Measurements from ENCODE around the gene LOXL4. TPM values are rescaled to one million over a fixed set of nuclear protein-coding genes. Genes with fewer than 3 reads are reported as not detected.
A peak's percentile ranks its signal among the peaks of the same experiment; 100 is the strongest.
"Not testable (repeated sequence)": the region's sequence is repeated elsewhere in the genome, so short reads cannot be mapped to it uniquely, and the experiment has no call there.

The LOXL4 gene
- polyA plus RNA-seq, 3 donors, result 0.03 to 0.05 TPM; not detected in 1

- Histone ChIP-seq H3K9ac (ENCODE audit: insufficient read depth, low read length, poor library complexity, severe bottlenecking) (no peak overlapping the region), H2AFZ (ENCODE audit: insufficient read depth, low read depth, low read length, poor library complexity, severe bottlenecking) (no peak overlapping the region), H3K4me3 (replicated peaks in 1 of 3; ENCODE audit: low read depth in 2 of 3, low read length in 3 of 3) (no peak overlapping the region), H3K9me3 (replicated peaks in 1 of 2; ENCODE audit: control insufficient read depth in 1 of 2, insufficient read depth in 1 of 2, low read length in 2 of 2) (no peaks in the 10 kb centered on the region), H3K79me2 (ENCODE audit: insufficient read depth, low read length) (no peaks in the 10 kb centered on the region), H4K20me1 (ENCODE audit: insufficient read depth, low read length) (peaks cover 29% of the 10 kb centered on the region), H3K4me1 (ENCODE audit: control insufficient read depth in 1 of 2, insufficient read depth in 2 of 2, low read length in 2 of 2) (no peaks in the 10 kb centered on the region), H3K36me3 (replicated peaks in 1 of 2; ENCODE audit: control insufficient read depth in 1 of 2, insufficient read depth in 2 of 2, low read length in 2 of 2) (peaks cover 72 to 98% of the 10 kb centered on the region in 2 donors), H3K27ac (ENCODE audit: low read depth in 1 of 2, low read length in 2 of 2) (no peak overlapping the region), H3K4me2 (replicated peaks; ENCODE audit: extremely low read depth, low read length, poor library complexity, severe bottlenecking) (no peak overlapping the region), H3K27me3 (ENCODE audit: control insufficient read depth in 2 of 2, insufficient read depth in 2 of 2, low read length in 2 of 2) (no peaks in the 10 kb centered on the region)
- Mint-ChIP-seq H3K4me1 (no peaks in the 10 kb centered on the region), H3K27me3 (ENCODE audit: low read depth in 3 of 3) (peaks cover 0 to 1% (median 0%) of the 10 kb centered on the region in 3 donors), H3K27ac (peak overlapping the region in 1 of 7 donors; percentile 62), H3K9me3 (no peaks in the 10 kb centered on the region), H3K36me3 (peaks cover 70 to 85% of the 10 kb centered on the region in 2 donors), H3K4me3 (no peak overlapping the region)
- DNase-seq, result no peak
- TF ChIP-seq, protein P1, sequence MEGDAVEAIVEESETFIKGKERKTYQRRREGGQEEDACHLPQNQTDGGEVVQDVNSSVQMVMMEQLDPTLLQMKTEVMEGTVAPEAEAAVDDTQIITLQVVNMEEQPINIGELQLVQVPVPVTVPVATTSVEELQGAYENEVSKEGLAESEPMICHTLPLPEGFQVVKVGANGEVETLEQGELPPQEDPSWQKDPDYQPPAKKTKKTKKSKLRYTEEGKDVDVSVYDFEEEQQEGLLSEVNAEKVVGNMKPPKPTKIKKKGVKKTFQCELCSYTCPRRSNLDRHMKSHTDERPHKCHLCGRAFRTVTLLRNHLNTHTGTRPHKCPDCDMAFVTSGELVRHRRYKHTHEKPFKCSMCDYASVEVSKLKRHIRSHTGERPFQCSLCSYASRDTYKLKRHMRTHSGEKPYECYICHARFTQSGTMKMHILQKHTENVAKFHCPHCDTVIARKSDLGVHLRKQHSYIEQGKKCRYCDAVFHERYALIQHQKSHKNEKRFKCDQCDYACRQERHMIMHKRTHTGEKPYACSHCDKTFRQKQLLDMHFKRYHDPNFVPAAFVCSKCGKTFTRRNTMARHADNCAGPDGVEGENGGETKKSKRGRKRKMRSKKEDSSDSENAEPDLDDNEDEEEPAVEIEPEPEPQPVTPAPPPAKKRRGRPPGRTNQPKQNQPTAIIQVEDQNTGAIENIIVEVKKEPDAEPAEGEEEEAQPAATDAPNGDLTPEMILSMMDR (IDR thresholded peaks at IDR 0.05), result no peak
- intact Hi-C loops (cut with micrococcal nuclease), result no loop called here
- 100% methylated on average over 4 of the region's 5 CpGs for WGBS (ENCODE audit: insufficient coverage)
Measured at GRCh38 chr10:98235846-98236245, 32.1 kb downstream of the LOXL4 start.

DNA sequence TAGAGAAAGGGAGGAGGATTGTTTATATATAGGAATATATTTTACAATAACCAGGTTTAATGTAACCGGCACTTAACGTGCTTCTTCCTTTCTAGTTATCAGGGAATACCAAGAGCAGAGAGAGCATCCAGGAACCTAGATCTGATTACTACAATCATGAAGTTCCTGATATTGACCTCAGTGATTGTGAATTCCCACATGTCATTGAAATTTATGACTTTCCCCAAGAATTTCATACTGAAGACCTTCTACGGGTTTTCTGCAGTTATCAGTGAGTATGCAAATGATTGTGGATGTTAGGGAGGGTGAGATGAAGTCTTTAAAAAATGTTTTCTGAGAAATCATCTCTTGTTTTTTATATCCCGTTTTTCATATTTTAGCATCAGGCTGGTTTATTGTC lies 36.6 kb downstream of the LOXL4 start:
- Histone ChIP-seq H3K4me3 (replicated peaks in 1 of 3; ENCODE audit: low read depth in 2 of 3, low read length in 3 of 3) (no peak overlapping the region), H3K79me2 (ENCODE audit: insufficient read depth, low read length) (peaks cover 4% of the 10 kb centered on the region), H3K4me1 (ENCODE audit: control insufficient read depth in 1 of 2, insufficient read depth in 2 of 2, low read length in 2 of 2) (no peaks in the 10 kb centered on the region), H3K9me3 (replicated peaks in 1 of 2; ENCODE audit: control insufficient read depth in 1 of 2, insufficient read depth in 1 of 2, low read length in 2 of 2) (no peaks in the 10 kb centered on the region), H3K4me2 (replicated peaks; ENCODE audit: extremely low read depth, low read length, poor library complexity, severe bottlenecking) (no peak overlapping the region), H3K27me3 (ENCODE audit: control insufficient read depth in 2 of 2, insufficient read depth in 2 of 2, low read length in 2 of 2) (no peaks in the 10 kb centered on the region), H3K9ac (ENCODE audit: insufficient read depth, low read length, poor library complexity, severe bottlenecking) (no peak overlapping the region), H2AFZ (ENCODE audit: insufficient read depth, low read depth, low read length, poor library complexity, severe bottlenecking) (no peak overlapping the region), H4K20me1 (ENCODE audit: insufficient read depth, low read length) (peaks cover 44% of the 10 kb centered on the region), H3K27ac (ENCODE audit: low read depth in 1 of 2, low read length in 2 of 2) (no peak overlapping the region), H3K36me3 (replicated peaks in 1 of 2; ENCODE audit: control insufficient read depth in 1 of 2, insufficient read depth in 2 of 2, low read length in 2 of 2) (peaks cover 36 to 54% of the 10 kb centered on the region in 2 donors)
- no peaks in the 10 kb centered on the region for H3K4me1 Mint-ChIP-seq
- no peak overlapping the region for H3K27ac Mint-ChIP-seq
- TF ChIP-seq, protein P1 (IDR thresholded peaks at IDR 0.05), result no peak
- WGBS (ENCODE audit: insufficient coverage), result 100% methylated on average over 1 of the region's 4 CpGs
- no peak overlapping the region for H3K4me3 Mint-ChIP-seq
- intact Hi-C loops (cut with micrococcal nuclease), result no loop called here
- H3K36me3 Mint-ChIP-seq, result peaks cover 39 to 46% of the 10 kb centered on the region in 2 donors
- peaks cover 0 to 1% (median 0%) of the 10 kb centered on the region in 3 donors for H3K27me3 Mint-ChIP-seq (ENCODE audit: low read depth in 3 of 3)
- peaks cover 0 to 4% (median 0%) of the 10 kb centered on the region in 7 donors for H3K9me3 Mint-ChIP-seq
- DNase-seq, result no peak

DNA sequence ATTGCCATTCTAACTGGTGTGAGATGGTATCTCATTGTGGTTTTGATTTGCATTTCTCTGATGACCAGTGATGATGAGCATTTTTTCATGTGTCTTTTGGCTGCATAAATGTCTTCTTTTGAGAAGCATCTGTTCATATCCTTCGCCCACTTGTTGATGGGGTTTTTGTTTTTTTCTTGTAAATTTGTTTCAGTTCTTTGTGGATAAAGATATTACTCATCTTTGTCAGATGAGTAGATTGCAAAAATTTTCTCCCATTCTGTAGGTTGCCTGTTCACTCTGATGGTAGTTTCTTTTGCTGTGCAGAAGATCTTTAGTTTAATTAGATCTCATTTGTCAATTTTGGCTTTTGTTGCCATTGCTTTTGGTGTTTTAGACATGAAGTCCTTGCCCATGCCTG lies 39.7 kb downstream of the LOXL4 start:
- no CpG with 5 or more reads among the region's 1 CpG for WGBS (ENCODE audit: insufficient coverage)
- H3K27ac Mint-ChIP-seq; H3K4me1 Mint-ChIP-seq; H2AFZ ChIP-seq (ENCODE audit: insufficient read depth, low read depth, low read length, poor library complexity, severe bottlenecking); H3K9ac ChIP-seq (ENCODE audit: insufficient read depth, low read length, poor library complexity, severe bottlenecking); intact Hi-C loops (cut with micrococcal nuclease); DNase-seq; H3K4me3 Mint-ChIP-seq; H3K4me3 ChIP-seq (replicated peaks in 1 of 3; ENCODE audit: low read depth in 2 of 3, low read length in 3 of 3); H3K27me3 Mint-ChIP-seq (ENCODE audit: low read depth in 3 of 3); H3K4me2 ChIP-seq (replicated peaks; ENCODE audit: extremely low read depth, low read length, poor library complexity, severe bottlenecking); H3K9me3 Mint-ChIP-seq; H3K4me1 ChIP-seq (ENCODE audit: control insufficient read depth in 1 of 2, insufficient read depth in 2 of 2, low read length in 2 of 2); H3K27me3 ChIP-seq (ENCODE audit: control insufficient read depth in 2 of 2, insufficient read depth in 2 of 2, low read length in 2 of 2); H3K9me3 ChIP-seq (replicated peaks in 1 of 2; ENCODE audit: control insufficient read depth in 1 of 2, insufficient read depth in 1 of 2, low read length in 2 of 2); H3K27ac ChIP-seq (ENCODE audit: low read depth in 1 of 2, low read length in 2 of 2): not testable (repeated sequence)
- H3K36me3 ChIP-seq (replicated peaks in 1 of 2; ENCODE audit: control insufficient read depth in 1 of 2, insufficient read depth in 2 of 2, low read length in 2 of 2), result peaks cover 9 to 29% of the 10 kb centered on the region in 2 donors
- peaks cover 64% of the 10 kb centered on the region for H4K20me1 ChIP-seq (ENCODE audit: insufficient read depth, low read length)
- H3K79me2 ChIP-seq (ENCODE audit: insufficient read depth, low read length), result peaks cover 16% of the 10 kb centered on the region
- peaks cover 20 to 28% of the 10 kb centered on the region in 2 donors for H3K36me3 Mint-ChIP-seq
